ENCODE measurements around the gene EXOSC10.
"Not testable (repeated sequence)": the region's sequence is repeated elsewhere in the genome, so short reads cannot be mapped to it uniquely, and the experiment has no call there.

The EXOSC10 gene

GRCh38 chr1:11107599-11107998, 7.9 kb upstream of the EXOSC10 start:
- no peak for DNase-seq

GRCh38 chr1:11105586-11105985, 5.9 kb upstream of the EXOSC10 start:
- no peak for DNase-seq

GRCh38 chr1:11101347-11101746, 1.7 kb upstream of the EXOSC10 start:
- DNase-seq: no peak

- not testable (repeated sequence) for DNase-seq
These were observed 1.1 kb upstream of the EXOSC10 start for GRCh38 chr1:11100806-11101205.

GRCh38 chr1:11100149-11100493, 452 bp upstream of the EXOSC10 start:
- no peak for DNase-seq

GRCh38 chr1:11098931-11099309, 749 bp downstream of the EXOSC10 start:
- DNase-seq: no peak

- not testable (repeated sequence) for DNase-seq
These were observed 15.9 kb downstream of the EXOSC10 start for GRCh38 chr1:11083784-11084183.

- DNase-seq: no peak
These were observed 18.7 kb downstream of the EXOSC10 start for GRCh38 chr1:11080931-11081330.

- DNase-seq: no peak
These were observed 21.0 kb downstream of the EXOSC10 start for GRCh38 chr1:11078631-11079030.

GRCh38 chr1:11073398-11073797, 26.3 kb downstream of the EXOSC10 start:
- not testable (repeated sequence) for DNase-seq

- peak; percentile 44 to 56 for DNase-seq
These were observed 27.3 kb downstream of the EXOSC10 start for GRCh38 chr1:11072216-11072917.

- DNase-seq: peak; percentile 31 to 53
These were observed 28.0 kb downstream of the EXOSC10 start for GRCh38 chr1:11071463-11072215.

- DNase-seq: no peak
These were observed 28.8 kb downstream of the EXOSC10 start for GRCh38 chr1:11070876-11071275.

GRCh38 chr1:11068600-11069473, 30.8 kb downstream of the EXOSC10 start:
- DNase-seq: no peak

GRCh38 chr1:11067716-11068599, 31.7 kb downstream of the EXOSC10 start:
- DNase-seq: no peak

- no peak for DNase-seq
These were observed 33.9 kb downstream of the EXOSC10 start for GRCh38 chr1:11065796-11066195.

- DNase-seq: no peak
These were observed 34.7 kb downstream of the EXOSC10 start for GRCh38 chr1:11064942-11065341.

- not testable (repeated sequence) for DNase-seq
These were observed 35.6 kb downstream of the EXOSC10 start for GRCh38 chr1:11063937-11064537.

GRCh38 chr1:11062965-11063401, 36.7 kb downstream of the EXOSC10 start:
- peak; percentile 57 to 65 for DNase-seq

GRCh38 chr1:11061652-11062365, 37.9 kb downstream of the EXOSC10 start:
- no peak for DNase-seq

Measured in NCI-H187 (cell line).